GM19397 (cell line): Measurements from ENCODE around the gene TRIM4.

Experiments used
- ATAC-seq: cut with Tn5 transposase; IDR thresholded peaks from one replicate; pipeline ENCODE4 v1.9.1; 2021; ENCODE audit warnings: mild to moderate bottlenecking, moderate library complexity; ENCODE audit not compliant: unreplicated experiment

TRIM4 gene

DNA sequence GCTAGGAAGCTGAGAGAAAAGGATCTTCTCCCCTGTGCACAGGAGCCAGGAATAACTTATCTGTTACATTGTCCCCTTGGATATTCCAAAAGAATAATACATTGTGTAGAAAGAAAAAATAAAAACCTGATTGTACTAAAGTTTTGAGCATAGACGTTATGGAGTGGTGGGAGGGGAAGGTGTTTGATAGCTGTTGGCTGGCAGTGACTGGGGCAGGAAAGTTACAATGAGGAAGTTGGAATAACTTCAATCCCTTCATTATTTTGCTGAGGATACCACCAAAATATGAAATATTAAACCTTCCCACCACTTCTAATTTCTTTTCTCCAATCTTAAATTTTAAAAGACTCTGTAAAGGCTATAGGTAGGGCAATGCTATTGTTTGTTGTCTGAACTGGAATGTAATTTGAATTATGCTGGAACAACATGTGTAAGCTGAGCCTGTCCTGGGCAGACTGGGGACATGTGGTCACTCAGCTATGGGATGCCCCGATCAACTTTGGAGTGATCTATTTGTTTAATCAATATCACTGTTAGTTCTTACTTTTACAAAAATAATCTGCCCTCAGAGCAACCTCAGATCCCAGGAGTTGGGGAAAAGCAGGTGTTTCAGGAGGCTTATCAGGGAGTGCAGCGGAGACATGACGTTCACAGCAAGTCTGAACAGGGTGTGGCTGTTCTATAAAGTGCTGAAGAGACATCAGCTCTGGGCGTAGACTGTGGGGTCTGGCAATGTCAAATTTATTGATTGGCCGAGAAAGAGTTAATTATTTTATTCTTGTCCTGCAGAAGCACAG, 70.7 kb downstream of the TRIM4 start:
- ATAC-seq: no peak

GRCh38 chr7:99844328-99844727, 75.0 kb downstream of the TRIM4 start:
- ATAC-seq: no peak

DNA sequence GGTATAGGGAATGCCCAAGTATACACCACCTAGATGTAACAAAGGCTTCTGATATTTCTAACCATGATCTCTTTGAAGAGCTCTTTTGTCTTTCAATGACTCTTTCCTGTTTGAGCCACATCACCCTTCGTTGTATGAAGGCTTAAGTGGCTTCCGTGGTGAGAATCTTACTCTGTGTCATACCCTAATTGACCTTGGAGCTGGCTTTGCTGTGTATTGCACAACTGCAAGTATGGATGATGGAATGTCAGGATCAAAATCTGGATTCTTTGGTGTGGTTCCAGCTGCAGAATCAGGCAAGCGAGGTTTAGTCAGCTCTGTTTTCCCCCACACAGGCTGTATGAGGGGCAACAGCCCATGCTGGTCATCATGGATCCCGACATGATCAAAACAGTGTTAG, 75.5 kb downstream of the TRIM4 start:
- ATAC-seq: no peak

DNA sequence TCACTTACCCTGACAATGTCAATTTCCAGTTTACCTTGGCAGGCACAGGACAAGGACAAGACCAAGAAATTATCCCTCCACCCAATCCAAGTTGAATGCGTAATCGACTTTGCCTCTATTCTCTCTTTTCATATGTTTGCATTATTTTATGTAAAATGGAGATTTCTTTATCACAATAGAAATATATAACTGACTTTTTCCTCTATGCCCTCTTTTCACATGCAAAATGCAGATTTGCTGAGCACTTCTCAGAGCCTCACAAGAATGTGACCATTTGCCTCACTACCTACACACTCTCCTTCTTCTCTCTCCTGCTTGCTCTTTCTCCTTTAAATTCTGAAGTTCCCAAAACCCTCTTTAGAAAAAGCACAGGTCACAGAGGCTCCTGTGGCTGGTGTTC, 76.4 kb downstream of the TRIM4 start:
- no peak for ATAC-seq
